Small intestine (tissue), 7 donors: Measurements from ENCODE around the gene RNU7-1. TPM values are rescaled to one million over a fixed set of nuclear protein-coding genes. Genes with fewer than 3 reads are reported as not detected.

Experiments
- DNase-seq, 2 donors: peaks; one replicate each; pipeline versions ENCODE4 v3.0.0 to v3.0.0-alpha.2; 2013
- FAIRE-seq: peaks from 2 replicates; lab custom pipeline; 2012; peaks lifted over from hg19 to GRCh38; lab: Jason Lieb, UNC
- H3K27ac ChIP-seq, 3 donors: one replicate each; pipeline ENCODE4 v1.5.1; 2013; ENCODE audit warnings: low read length in 2 of 3, mild to moderate bottlenecking in 2 of 3, control low read depth in 1 of 3, inconsistent platforms in 1 of 3, low read depth in 1 of 3, moderate library complexity in 1 of 3
- H3K27me3 ChIP-seq, 3 donors: one replicate each; pipeline ENCODE4 v1.6.1; 2013; ENCODE audit warnings: low read length in 3 of 3, inconsistent platforms in 1 of 3; ENCODE audit not compliant: control insufficient read depth in 3 of 3, insufficient read depth in 3 of 3
- H3K36me3 ChIP-seq, 3 donors: one replicate each; pipeline ENCODE4 v1.6.1; 2013; ENCODE audit warnings: low read length in 3 of 3, inconsistent platforms in 1 of 3, low read depth in 1 of 3, mild to moderate bottlenecking in 1 of 3, moderate library complexity in 1 of 3; ENCODE audit not compliant: control insufficient read depth in 3 of 3, insufficient read depth in 2 of 3
- H3K4me1 ChIP-seq, 3 donors: one replicate each; pipeline ENCODE4 v1.6.1; 2013; ENCODE audit warnings: low read length in 2 of 3, inconsistent platforms in 1 of 3, low read depth in 1 of 3, mild to moderate bottlenecking in 1 of 3, moderate library complexity in 1 of 3; ENCODE audit not compliant: control insufficient read depth in 3 of 3, insufficient read depth in 2 of 3
- H3K4me3 ChIP-seq, 3 donors: one replicate each; pipeline ENCODE4 v1.5.1; 2013; ENCODE audit warnings: low read length in 3 of 3, control low read depth in 1 of 3, inconsistent platforms in 1 of 3, low read depth in 1 of 3, mild to moderate bottlenecking in 1 of 3, moderate library complexity in 1 of 3
- H3K9me3 ChIP-seq, 2 donors: one replicate each; pipeline ENCODE4 v1.6.1; 2013; ENCODE audit warnings: low read depth in 1 of 2, low read length in 1 of 2; ENCODE audit not compliant: control insufficient read depth in 2 of 2, insufficient read depth in 1 of 2
- WGBS, 3 donors: extraction: QIAGEN DNeasy Blood & Tissue Kit; methylation state at CpG; one replicate each; pipeline ENCODE4 v1.1.7; 2013; 5-methylcytosine and 5-hydroxymethylcytosine counted together
- polyA plus RNA-seq, 4 donors: library from polyadenylated mRNA; stranded (reverse) in 3 of 4; unstranded in 1 of 4; fragments of 200-250 nt in 3 of 4; fragments of 120-200 nt in 1 of 4; gene quantifications; one replicate each; pipeline versions ENCODE4 v1.2.1 to v1.2.3, GENCODE V29; 2013
- donor health status: healthy with polysubstance abuse.
- donor health status: control.
- donor health status: control.
- donor health status: Bipolar disorder and iron deficiency.
- donor health status: healthy.

The RNU7-1 gene
- polyA plus RNA-seq, 4 donors: not detected

DNA sequence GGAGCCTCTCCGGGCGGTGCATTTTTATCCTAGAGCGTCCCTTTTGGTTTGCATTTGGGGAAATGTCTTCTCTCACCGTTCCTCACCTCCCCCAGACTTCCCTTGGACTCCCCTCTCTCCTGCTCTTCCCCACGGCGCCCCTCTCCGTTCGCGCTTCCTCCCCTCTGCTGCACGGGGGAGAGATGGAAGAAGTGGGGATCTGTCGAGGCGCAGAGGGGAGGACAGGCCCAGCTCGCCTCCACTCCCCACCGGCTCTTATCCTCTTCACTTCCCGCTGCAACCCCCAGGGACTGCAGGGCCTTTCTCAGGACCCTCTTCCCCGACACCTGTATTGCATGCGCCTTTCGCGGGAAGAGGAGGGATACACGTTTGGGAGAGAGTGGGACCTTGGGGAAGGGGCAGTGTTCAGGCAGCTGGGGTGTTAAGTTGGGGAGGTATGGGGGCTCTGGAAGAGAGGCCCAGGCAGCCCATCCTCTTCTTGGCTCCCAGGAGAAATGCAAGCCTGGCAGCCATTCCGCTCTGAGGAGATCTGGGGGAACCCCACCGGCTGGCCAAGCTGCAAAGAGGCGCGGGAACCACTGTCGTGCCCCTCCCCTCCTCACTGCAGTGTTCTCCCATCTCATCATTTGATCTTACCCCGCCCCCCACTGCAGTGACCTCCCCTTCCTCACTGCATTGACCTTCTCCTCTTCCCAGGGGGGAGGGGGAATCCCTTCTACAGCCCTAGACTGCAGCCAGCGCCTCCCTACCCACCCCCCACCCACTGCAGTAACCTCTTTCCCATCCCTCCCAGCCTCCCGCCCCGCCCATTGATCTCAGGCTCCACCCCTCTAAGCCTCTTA is 28.4 kb upstream of the RNU7-1 start:
- H3K27ac ChIP-seq: peak overlapping the region in 1 of 3 donors; percentile 39
- H3K27me3 ChIP-seq: peaks cover 0 to 35% (median 0%) of the 10 kb centered on the region in 3 donors
- no peaks in the 10 kb centered on the region for H3K9me3 ChIP-seq
- WGBS, 3 donors: 13 to 20% (median 17%) methylated on average over 25 to 29 of the region's 29 CpGs
- DNase-seq (no peak), FAIRE-seq (no peak)
- H3K4me3 ChIP-seq: peak overlapping the region; percentile 23 to 58 (median 55)
- peaks cover 0 to 13% (median 5%) of the 10 kb centered on the region in 3 donors for H3K4me1 ChIP-seq
- peaks cover 0 to 7% (median 0%) of the 10 kb centered on the region in 3 donors for H3K36me3 ChIP-seq

DNA sequence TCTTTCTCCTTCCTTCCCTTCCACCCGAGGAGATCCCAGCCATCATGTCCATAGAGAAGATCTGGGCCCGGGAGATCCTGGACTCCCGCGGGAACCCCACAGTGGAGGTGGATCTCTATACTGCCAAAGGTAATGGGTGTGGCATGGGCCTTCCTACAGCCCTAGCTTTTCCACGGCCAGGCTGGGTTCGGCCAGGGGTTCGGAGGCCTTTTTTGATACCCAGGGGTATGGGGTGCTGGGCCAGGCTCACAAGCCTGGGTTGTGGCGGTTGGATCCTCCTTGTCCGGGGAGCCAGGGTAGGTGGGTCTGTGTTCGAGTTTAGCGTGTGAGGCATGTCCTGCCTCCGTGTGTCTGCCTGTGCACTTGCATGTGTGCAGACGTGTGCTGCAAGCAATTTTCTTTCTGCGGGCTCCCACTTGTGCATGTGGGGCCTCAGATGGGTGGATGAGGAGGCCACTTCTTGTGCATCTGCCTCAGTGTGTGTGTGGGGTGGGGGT is 27.8 kb upstream of the RNU7-1 start:
- no peak overlapping the region for H3K4me3 ChIP-seq
- WGBS, 3 donors: 62 to 80% (median 80%) methylated on average over 14 of the region's 14 CpGs
- FAIRE-seq: no peak
- DNase-seq: no peak
- H3K4me1 ChIP-seq: peaks cover 0 to 13% (median 5%) of the 10 kb centered on the region in 3 donors
- no peaks in the 10 kb centered on the region for H3K9me3 ChIP-seq
- peaks cover 0 to 35% (median 0%) of the 10 kb centered on the region in 3 donors for H3K27me3 ChIP-seq
- peaks cover 0 to 7% (median 0%) of the 10 kb centered on the region in 3 donors for H3K36me3 ChIP-seq
- no peak overlapping the region for H3K27ac ChIP-seq

- Histone ChIP-seq H3K4me3 (no peak overlapping the region), H3K27me3 (peaks cover 0 to 35% (median 0%) of the 10 kb centered on the region in 3 donors), H3K27ac (no peak overlapping the region), H3K9me3 (no peaks in the 10 kb centered on the region), H3K36me3 (peaks cover 0 to 7% (median 0%) of the 10 kb centered on the region in 3 donors), H3K4me1 (peaks cover 0 to 13% (median 5%) of the 10 kb centered on the region in 3 donors)
- 93 to 95% (median 94%) methylated on average over 11 of the region's 11 CpGs for WGBS, 3 donors
- DNase-seq (no peak), FAIRE-seq (no peak)
Measured at GRCh38 chr12:6916426-6917200, 27.0 kb upstream of the RNU7-1 start.

DNA sequence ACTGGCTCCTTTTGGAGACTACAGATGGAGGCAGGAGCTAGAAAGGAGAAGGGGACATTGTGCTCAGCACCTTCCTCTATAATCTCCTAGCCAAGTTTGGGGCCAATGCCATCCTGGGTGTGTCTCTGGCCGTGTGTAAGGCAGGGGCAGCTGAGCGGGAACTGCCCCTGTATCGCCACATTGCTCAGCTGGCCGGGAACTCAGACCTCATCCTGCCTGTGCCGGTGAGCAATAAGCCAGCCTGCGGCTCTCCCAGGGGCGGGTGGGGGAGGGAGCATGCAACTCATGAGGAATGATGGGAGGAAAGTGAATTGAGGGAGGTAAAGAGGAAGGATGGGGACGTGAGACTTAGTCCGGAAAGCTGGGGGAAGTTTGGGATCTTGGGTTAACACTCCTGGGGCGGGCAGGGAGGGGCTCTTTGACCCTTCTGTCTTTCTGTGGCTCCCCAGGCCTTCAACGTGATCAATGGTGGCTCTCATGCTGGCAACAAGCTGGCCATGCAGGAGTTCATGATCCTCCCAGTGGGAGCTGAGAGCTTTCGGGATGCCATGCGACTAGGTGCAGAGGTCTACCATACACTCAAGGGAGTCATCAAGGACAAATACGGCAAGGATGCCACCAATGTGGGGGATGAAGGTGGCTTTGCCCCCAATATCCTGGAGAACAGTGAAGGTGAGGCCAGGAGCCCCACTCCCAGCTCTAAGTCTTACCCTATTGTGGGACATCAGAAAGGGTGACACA is 26.0 kb upstream of the RNU7-1 start:
- FAIRE-seq (no peak), DNase-seq (no peak)
- Histone ChIP-seq H3K4me1 (peaks cover 0 to 13% (median 5%) of the 10 kb centered on the region in 3 donors), H3K27ac (no peak overlapping the region), H3K27me3 (peaks cover 0 to 27% (median 0%) of the 10 kb centered on the region in 3 donors), H3K36me3 (peaks cover 0 to 10% (median 0%) of the 10 kb centered on the region in 3 donors), H3K9me3 (no peaks in the 10 kb centered on the region), H3K4me3 (no peak overlapping the region)
- 83 to 85% (median 84%) methylated on average over 14 of the region's 14 CpGs for WGBS, 3 donors

- 61 to 81% (median 75%) methylated on average over 7 of the region's 7 CpGs for WGBS, 3 donors
- Histone ChIP-seq H3K36me3 (peaks cover 0 to 10% (median 0%) of the 10 kb centered on the region in 3 donors), H3K27ac (no peak overlapping the region), H3K27me3 (peaks cover 0 to 11% (median 0%) of the 10 kb centered on the region in 3 donors), H3K4me1 (peaks cover 0 to 9% (median 5%) of the 10 kb centered on the region in 3 donors), H3K4me3 (no peak overlapping the region), H3K9me3 (no peaks in the 10 kb centered on the region)
- no peak for FAIRE-seq
- no peak for DNase-seq
Measured at GRCh38 chr12:6919588-6919987, 24.0 kb upstream of the RNU7-1 start.

- WGBS, 3 donors: 83 to 89% (median 88%) methylated on average over 7 of the region's 7 CpGs
- Histone ChIP-seq H3K27me3 (no peaks in the 10 kb centered on the region), H3K27ac (no peak overlapping the region), H3K9me3 (no peaks in the 10 kb centered on the region), H3K36me3 (peaks cover 0 to 6% (median 0%) of the 10 kb centered on the region in 3 donors), H3K4me3 (no peak overlapping the region), H3K4me1 (peaks cover 3 to 18% (median 7%) of the 10 kb centered on the region in 3 donors)
- FAIRE-seq (no peak), DNase-seq (no peak)
Measured at GRCh38 chr12:6921539-6921938, 22.1 kb upstream of the RNU7-1 start.

DNA sequence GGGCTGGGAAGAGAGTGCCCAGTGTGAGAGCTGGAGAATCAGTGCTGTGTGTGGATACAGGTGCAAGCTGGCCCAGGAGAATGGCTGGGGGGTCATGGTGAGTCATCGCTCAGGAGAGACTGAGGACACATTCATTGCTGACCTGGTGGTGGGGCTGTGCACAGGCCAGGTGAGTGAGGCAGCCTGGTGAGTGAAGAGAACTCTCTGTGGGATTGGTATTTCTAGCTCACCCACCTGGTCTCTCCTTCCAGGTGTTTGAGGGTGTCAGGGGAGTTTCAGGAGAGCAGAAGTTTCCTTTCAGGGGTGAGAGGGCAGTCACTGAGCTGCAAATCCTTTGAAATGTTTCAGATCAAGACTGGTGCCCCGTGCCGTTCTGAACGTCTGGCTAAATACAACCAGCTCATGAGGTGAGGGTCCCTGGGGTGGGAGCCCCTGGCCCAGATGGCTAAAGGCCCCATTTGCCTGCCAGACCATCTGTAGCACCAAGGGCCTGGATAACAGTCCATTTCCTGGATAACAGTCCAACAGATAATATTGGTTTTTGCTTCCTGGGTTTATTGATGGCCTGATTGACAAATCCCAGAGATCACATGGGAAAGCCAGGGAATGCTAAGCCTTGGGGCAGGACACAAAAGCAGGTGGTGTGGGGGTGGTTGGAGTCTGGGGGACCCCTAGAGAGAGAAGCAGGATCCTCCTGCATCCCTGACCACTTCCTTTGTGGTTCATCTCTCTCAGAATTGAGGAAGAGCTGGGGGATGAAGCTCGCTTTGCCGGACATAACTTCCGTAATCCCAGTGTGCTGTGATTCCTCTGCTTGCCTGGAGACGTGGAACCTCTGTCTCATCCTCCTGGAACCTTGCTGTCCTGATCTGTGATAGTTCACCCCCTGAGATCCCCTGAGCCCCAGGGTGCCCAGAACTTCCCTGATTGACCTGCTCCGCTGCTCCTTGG is 21.3 kb upstream of the RNU7-1 start:
- H3K4me1 ChIP-seq: peaks cover 3 to 24% (median 7%) of the 10 kb centered on the region in 3 donors
- no peak overlapping the region for H3K4me3 ChIP-seq
- no peak for DNase-seq
- 81 to 88% (median 86%) methylated on average over 9 of the region's 9 CpGs for WGBS, 3 donors
- no peaks in the 10 kb centered on the region for H3K27me3 ChIP-seq
- H3K27ac ChIP-seq: peak overlapping the region in 1 of 3 donors; percentile 8
- H3K9me3 ChIP-seq: no peaks in the 10 kb centered on the region
- peaks cover 0 to 3% (median 0%) of the 10 kb centered on the region in 3 donors for H3K36me3 ChIP-seq
- FAIRE-seq: no peak
